GM12874 (cell line): ENCODE data around the gene RAMACL.

Experiments used
- CTCF ChIP-seq: IDR thresholded peaks from 2 replicates; pipeline ENCODE4 v1.5.1; 2011; ENCODE audit warnings: low read depth, mild to moderate bottlenecking, control low read depth, low read length, moderate library complexity; ENCODE audit not compliant: insufficient read depth

RAMACL gene

GRCh38 chr6:166534658-166535406 lies 51.6 kb downstream of the RAMACL start:
- no peak for TF ChIP-seq CTCF

- TF ChIP-seq CTCF = no peak
Observed at GRCh38 chr6:166533205-166533824, 53.2 kb downstream of the RAMACL start.
